Muscle layer of duodenum (tissue), 2 donors: Measurements from ENCODE around the gene PXN.

Experiments used
- H3K27ac ChIP-seq: one replicate; pipeline ENCODE4 v1.7.0; 2013; ENCODE audit warnings: mild to moderate bottlenecking, low read length
- H3K27me3 ChIP-seq: one replicate; pipeline ENCODE4 v1.7.0; 2013; ENCODE audit warnings: low read depth, mild to moderate bottlenecking, control low read depth, low read length
- H3K36me3 ChIP-seq, 2 donors: one replicate each; pipeline ENCODE4 v1.7.0; 2013; ENCODE audit warnings: low read length in 2 of 2, control low read depth in 1 of 2, mild to moderate bottlenecking in 1 of 2; ENCODE audit not compliant: insufficient read depth in 2 of 2, control insufficient read depth in 1 of 2
- H3K4me1 ChIP-seq, 2 donors: one replicate each; pipeline ENCODE4 v1.7.0; 2013; ENCODE audit warnings: low read length in 2 of 2, mild to moderate bottlenecking in 2 of 2, control low read depth in 1 of 2, moderate library complexity in 1 of 2; ENCODE audit not compliant: insufficient read depth in 2 of 2, control insufficient read depth in 1 of 2
- H3K4me3 ChIP-seq, 2 donors: one replicate each; pipeline ENCODE4 v1.7.0; 2013; ENCODE audit warnings: low read length in 2 of 2, low read depth in 1 of 2, mild to moderate bottlenecking in 1 of 2
- H3K9me3 ChIP-seq, 2 donors: one replicate each; pipeline ENCODE4 v1.7.0; 2013; ENCODE audit warnings: low read length in 2 of 2, control low read depth in 1 of 2, mild to moderate bottlenecking in 1 of 2; ENCODE audit not compliant: control insufficient read depth in 1 of 2
- donor health status: healthy.

Gene PXN

DNA sequence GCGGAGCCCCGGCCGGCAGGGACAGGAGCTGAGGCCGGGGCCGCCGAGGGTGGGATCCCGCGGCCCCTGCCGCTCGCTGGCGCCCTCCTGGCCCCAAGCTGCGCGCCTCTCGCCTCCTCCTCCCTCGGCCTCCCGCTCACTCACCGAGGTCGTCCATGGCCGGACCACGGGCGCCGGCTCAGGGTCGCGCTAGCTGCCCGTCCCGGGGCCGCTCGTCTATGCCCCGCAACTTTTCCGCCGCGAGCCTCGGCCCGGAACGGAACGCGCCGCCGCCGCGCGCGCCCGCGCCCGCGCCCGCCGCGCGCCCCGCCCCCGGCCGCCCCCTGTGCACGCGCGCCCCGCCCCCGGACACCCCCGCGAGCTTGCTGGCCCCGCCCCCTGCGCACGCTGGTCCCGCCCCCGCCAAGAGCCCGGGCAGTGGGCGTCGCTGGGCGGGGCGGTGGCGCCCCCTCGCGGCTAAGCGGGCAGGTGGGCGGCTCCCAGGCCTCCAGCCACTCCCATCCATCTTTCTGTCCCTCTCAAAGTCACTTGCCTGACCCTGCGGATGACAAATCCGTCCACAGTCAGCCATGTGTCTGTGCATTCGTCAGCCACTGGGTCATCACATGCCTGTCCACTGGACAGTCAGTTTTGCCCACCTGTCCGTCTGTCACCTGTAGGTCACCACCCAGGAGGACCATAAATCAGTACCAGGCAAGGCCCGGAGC is at the start of gene PXN:
Gene PXN (minus strand): TSS at position 258 of the 707 bp plus-strand sequence. CDS start 101 bp downstream, at position 157.
- peaks cover 30 to 40% of the 10 kb centered on the region in 2 donors for H3K4me1 ChIP-seq
- H3K36me3 ChIP-seq, result no peaks in the 10 kb centered on the region

DNA sequence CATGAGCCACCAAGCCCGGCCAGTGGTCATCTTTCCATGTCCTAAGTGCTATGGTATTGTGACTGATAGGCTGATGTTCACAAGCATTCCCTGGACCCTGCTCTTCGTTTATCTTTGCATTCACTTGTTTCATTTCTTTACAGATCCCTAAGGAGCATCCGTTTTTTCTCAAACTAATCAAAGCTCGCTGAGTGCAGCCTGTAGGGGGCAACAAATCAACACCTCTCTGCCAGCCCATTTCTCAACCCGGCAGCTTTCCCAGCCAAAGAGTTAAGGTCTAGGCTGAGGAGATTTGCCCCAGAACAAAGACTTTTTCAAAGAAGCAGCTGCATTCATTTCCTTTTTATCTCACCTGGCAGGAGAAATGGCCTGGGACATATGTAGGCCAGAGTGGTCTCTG is 48.7 kb upstream of the PXN start:
- no peaks in the 10 kb centered on the region for H3K9me3 ChIP-seq
- no peak overlapping the region for H3K27ac ChIP-seq
- no peaks in the 10 kb centered on the region for H3K27me3 ChIP-seq
- H3K4me3 ChIP-seq, result no peak overlapping the region
- H3K36me3 ChIP-seq, result no peaks in the 10 kb centered on the region
- peaks cover 4% of the 10 kb centered on the region in 2 donors for H3K4me1 ChIP-seq

More for the DNA sequence above, at the start of gene PXN:
- Histone ChIP-seq H3K9me3 (no peaks in the 10 kb centered on the region), H3K27ac (peak within 1 kb of the TSS; percentile 77), H3K4me3 (peak within 1 kb of the TSS; percentile 85 to 89), H3K27me3 (no peaks in the 10 kb centered on the region)

DNA sequence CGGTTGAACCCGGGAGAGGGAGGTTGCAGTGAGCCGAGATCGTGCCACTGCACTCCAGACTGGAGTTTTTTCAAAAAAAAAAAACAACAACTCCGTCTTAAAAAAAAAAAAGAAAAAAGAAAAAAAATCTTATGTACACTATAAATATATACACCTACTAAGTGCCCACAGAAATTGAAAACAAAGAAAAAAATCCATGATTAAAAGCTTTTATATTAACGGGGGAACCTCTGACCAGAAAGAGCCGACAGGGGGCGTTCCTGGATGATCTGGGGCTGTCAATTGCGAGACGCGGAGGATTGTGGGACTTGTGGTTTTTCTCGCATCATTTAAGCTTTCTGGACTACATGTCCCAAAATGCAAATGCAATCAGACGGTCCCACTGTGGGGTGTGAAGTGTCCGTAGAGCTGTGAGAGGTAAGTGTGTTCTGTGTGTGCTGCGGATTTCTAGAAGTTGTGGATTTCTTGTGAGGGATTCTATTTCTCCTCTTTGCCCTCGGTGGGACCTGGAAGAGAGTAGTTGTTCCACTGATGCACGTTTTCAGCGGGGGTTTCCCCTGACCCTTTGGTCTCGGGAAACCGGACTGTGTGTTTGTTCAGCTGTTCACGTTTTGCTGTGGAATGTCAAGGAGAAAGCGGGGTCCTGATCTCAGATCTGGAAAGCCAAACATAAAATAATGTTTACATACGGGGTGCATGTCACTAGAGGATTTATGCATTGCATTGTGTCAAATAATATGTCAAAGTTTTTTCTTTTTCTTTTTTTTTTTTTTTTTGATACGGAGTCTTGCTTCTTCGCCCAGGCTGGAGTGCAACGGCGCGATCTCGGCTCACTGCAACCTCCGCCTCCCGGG is 36.7 kb upstream of the PXN start, which contains the start of gene SIRT4:
Gene SIRT4 (plus strand): TSS at position 360 of the 854 bp plus-strand sequence. CDS start 1,241 bp downstream, outside the sequence.
- Histone ChIP-seq H3K9me3 (no peaks in the 10 kb centered on the region), H3K27me3 (no peaks in the 10 kb centered on the region), H3K36me3 (no peaks in the 10 kb centered on the region), H3K4me1 (peaks cover 0 to 9% of the 10 kb centered on the region in 2 donors), H3K4me3 (peak within 1 kb of the TSS; percentile 71 to 99), H3K27ac (peak within 1 kb of the TSS; percentile 82)

DNA sequence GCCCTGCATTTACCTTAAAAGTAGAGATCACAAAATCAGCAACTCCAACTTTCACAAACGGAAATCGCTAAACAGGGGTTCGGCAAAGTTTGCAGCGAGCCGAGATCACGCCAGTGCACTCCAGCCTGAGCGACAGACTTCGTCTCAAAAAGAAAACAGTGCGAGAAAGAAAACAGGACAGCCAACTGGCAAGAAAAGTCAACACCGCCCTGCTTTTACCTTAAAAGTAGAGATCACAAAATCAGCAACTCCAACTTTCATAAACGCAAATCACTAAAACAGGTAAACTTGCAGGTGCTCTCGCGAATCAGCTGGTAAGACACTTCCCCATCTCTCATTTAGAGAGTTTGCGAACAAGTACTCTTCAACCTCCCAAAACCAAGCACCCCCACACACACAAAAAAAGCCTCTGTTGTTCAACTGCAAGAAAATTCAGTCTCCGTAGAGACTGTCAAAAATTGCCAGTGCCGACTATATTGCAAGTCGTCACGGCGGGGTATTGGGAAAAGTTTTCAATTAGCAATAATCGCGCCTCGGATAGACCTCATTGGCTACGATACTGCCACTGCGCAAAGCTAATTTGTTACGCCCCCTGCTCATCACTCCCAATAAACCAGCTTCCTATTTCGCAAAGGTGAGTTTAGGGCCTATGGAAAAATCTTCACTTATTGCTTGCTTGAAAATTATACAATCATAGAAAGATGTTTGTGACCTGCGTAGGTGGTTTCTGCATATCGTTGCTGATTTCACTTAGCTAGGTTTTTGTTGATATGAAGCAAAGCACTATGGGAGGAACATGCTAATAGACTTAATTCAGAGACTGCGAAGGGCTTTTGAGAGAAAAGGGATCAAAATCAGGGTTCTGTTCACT is 27.4 kb upstream of the PXN start, which contains the start of gene RNU4-1:
Gene RNU4-1 (minus strand): TSS at position 577 of the 871 bp plus-strand sequence.
- Histone ChIP-seq H3K9me3 (no peaks in the 10 kb centered on the region), H3K4me1 (peaks cover 0 to 8% of the 10 kb centered on the region in 2 donors), H3K27me3 (no peaks in the 10 kb centered on the region), H3K36me3 (peaks cover 0 to 3% of the 10 kb centered on the region in 2 donors), H3K4me3 (peak within 1 kb of the TSS; percentile 67 to 75), H3K27ac (peak within 1 kb of the TSS; percentile 98)

DNA sequence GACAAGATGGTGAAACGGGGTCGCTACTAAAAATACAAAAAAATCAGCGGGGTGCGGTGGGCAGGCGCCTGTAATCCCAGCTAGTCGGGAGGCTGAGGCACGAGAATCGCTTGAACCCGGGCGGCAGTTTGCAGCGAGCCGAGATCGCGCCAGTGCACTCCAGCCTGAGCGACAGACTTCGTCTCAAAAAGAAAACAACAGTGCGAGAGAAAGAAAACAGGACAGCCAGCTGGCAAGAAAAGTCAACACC is 26.8 kb upstream of the PXN start:
- Histone ChIP-seq H3K4me3 (peak overlapping the region; percentile 67 to 75), H3K9me3 (no peaks in the 10 kb centered on the region), H3K4me1 (peaks cover 0 to 8% of the 10 kb centered on the region in 2 donors), H3K27me3 (no peaks in the 10 kb centered on the region), H3K27ac (peak overlapping the region; percentile 98), H3K36me3 (peaks cover 0 to 3% of the 10 kb centered on the region in 2 donors)

DNA sequence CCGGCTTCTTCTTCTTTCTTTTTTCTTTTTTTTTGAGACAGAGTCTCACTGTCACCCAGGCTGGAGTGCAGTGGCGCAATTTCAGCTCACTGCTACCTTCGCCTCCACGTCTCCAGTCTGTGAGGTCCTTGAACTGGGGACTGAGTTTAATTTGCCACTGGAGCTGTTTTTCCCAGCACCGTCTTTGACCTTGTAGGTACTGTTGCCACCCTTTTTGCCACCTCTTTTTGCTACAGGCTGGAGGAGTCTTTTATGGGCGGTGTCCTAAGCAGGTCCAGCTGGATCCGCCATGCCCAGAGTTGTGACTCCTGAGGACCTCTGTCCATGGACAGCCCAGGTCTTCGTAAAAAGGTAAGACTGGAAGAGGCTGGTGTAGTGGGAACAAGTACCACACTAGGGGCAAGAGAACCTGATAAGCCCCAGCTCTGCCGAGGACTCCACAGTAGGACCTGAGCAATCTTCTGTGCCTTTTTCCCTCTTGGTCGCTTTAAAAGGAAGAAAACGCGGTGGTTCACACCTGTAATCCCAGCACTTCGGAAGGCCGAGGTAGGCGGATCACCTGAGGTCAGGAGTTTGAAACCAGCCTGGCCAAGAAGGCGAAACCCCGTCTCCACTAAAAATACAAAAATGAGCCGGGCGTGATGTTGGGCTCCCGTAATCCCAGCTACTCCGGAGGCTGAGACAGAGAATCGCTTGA is 25.2 kb upstream of the PXN start:
- Histone ChIP-seq H3K36me3 (peaks cover 0 to 3% of the 10 kb centered on the region in 2 donors), H3K4me3 (peak overlapping the region; percentile 23 to 67), H3K9me3 (no peaks in the 10 kb centered on the region), H3K4me1 (peaks cover 0 to 8% of the 10 kb centered on the region in 2 donors), H3K27me3 (no peaks in the 10 kb centered on the region), H3K27ac (peak overlapping the region; percentile 98)

DNA sequence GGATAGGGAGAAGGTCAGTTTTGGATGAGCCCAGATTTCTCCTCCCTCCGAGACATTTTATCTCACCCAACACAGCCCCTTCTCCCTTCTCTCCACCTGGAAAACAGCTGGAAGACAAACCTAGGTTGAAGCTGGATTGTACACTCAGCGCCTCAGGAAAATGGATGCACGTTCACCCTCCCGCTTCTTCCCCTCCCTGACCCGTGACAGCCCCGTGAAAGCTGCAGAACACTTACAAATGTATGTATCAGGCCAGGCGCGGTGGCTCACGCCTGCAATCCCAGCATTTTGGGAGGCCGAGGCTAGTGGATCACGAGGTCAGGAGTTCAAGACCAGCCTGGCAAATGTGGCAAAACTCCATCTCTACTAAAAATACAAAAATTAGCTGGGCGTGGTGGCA is 22.0 kb upstream of the PXN start:
- Histone ChIP-seq H3K9me3 (no peaks in the 10 kb centered on the region), H3K36me3 (peaks cover 0 to 3% of the 10 kb centered on the region in 2 donors), H3K4me3 (no peak overlapping the region), H3K27me3 (no peaks in the 10 kb centered on the region), H3K27ac (no peak overlapping the region), H3K4me1 (peaks cover 0 to 8% of the 10 kb centered on the region in 2 donors)

DNA sequence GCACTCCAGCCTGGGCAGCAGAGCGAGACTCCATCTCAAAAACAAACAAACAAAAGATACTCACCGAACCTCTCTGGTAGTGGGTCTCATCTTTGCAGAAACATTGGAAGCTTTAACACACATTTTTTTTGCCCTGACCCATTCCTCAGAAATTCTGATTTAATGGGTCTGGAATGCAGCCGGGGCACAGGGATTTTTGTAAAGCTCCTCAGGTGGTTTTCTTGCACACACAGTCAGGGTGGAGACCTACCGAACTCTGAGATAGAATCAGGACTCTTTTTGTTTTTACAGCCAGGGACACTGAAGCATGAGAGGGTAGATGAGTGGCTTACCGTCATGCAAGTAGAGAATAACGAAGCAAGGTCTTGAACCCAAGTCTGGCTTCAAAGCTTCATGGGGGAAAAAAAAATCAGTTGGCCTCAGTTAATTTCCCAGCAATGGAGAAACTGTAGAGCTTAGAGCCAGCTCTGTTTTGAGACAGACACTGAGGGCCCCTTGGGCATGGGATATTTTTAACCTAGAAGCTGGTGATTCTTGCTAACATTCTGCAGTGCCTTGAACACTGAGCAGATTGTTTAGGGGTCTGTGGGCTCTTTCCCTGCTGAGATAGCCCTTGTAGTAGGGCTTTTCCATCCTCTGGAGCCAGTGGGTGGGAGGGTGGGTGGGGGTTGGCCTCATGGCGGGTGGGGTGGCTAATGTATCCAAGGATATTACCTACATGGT is 21.4 kb upstream of the PXN start:
- Histone ChIP-seq H3K27me3 (no peaks in the 10 kb centered on the region), H3K4me3 (no peak overlapping the region), H3K36me3 (peaks cover 0 to 3% of the 10 kb centered on the region in 2 donors), H3K4me1 (peaks cover 0 to 8% of the 10 kb centered on the region in 2 donors), H3K27ac (no peak overlapping the region), H3K9me3 (no peaks in the 10 kb centered on the region)

DNA sequence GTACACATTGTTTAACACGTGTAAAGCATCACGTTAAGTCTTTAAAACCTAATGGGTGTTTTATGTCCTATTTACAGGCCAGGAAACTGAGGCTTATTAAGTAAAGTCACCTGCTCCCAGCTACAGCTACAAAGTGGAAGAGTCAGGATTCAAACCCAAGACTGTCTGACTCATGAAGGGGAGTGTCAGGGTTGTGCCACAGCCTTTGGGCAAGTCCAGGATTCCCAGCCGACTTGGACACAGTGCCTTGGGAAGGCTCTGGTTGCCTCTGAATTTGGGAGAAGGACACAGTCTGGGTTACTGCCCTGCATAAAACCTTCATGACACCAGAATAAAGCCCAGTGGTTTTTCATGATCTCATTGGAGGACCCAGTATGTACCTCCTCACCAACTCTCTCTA is 18.9 kb upstream of the PXN start:
- no peaks in the 10 kb centered on the region for H3K4me1 ChIP-seq
- no peak overlapping the region for H3K4me3 ChIP-seq
- no peaks in the 10 kb centered on the region for H3K9me3 ChIP-seq
- H3K27ac ChIP-seq, result no peak overlapping the region
- H3K36me3 ChIP-seq, result no peaks in the 10 kb centered on the region
- H3K27me3 ChIP-seq, result no peaks in the 10 kb centered on the region

DNA sequence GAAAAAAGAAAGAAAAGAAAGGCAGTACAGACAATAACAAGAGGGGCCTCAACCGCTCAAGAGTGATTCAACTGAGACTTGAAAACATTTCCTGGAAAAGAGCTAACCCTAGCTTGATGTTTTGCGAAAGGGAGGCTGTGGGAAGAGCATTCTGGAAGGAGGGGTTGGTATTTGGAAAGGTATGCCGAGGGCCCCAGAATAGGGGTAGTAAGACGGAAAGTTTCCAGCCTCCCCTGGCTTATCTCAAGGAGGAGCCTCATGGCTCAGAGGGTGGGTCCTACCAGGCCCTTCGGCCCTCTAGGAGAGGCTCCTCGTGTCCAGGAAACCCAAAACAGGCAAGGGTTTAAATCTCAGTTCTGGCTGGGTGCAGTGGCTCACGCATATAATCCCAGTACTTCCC is 17.8 kb upstream of the PXN start:
- Histone ChIP-seq H3K9me3 (no peaks in the 10 kb centered on the region), H3K27me3 (no peaks in the 10 kb centered on the region), H3K27ac (no peak overlapping the region), H3K4me1 (no peaks in the 10 kb centered on the region), H3K36me3 (no peaks in the 10 kb centered on the region), H3K4me3 (no peak overlapping the region)
